ENCODE measurements around the gene PROM1. TPM values are rescaled to one million over a fixed set of nuclear protein-coding genes. Genes with fewer than 3 reads are reported as not detected.

PROM1 gene
- total and polyA plus RNA-seq, 2 experiments from 2014 or later, result 36.6 to 66.6 TPM

DNA sequence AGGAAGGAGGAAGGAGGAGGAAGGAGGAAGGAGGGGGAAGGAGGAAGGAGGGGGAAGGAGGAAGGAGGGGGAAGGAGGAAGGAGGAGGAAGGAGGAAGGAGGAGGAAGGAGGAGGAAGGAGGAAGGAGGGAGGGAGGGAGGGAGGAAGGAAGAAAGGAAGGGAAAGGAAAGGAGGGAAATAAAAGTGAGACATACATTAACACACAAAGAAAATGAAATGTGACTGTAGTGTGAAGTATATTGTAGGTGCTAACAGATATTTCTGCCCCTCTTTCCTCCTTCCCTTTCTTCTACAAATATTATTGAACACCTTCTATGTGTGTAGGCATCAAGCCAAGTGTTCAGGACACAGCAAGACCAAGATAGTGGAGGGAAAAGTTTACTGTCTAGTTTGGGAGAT, 26.4 kb upstream of the PROM1 start (continued):
- TF ChIP-seq, protein P1, sequence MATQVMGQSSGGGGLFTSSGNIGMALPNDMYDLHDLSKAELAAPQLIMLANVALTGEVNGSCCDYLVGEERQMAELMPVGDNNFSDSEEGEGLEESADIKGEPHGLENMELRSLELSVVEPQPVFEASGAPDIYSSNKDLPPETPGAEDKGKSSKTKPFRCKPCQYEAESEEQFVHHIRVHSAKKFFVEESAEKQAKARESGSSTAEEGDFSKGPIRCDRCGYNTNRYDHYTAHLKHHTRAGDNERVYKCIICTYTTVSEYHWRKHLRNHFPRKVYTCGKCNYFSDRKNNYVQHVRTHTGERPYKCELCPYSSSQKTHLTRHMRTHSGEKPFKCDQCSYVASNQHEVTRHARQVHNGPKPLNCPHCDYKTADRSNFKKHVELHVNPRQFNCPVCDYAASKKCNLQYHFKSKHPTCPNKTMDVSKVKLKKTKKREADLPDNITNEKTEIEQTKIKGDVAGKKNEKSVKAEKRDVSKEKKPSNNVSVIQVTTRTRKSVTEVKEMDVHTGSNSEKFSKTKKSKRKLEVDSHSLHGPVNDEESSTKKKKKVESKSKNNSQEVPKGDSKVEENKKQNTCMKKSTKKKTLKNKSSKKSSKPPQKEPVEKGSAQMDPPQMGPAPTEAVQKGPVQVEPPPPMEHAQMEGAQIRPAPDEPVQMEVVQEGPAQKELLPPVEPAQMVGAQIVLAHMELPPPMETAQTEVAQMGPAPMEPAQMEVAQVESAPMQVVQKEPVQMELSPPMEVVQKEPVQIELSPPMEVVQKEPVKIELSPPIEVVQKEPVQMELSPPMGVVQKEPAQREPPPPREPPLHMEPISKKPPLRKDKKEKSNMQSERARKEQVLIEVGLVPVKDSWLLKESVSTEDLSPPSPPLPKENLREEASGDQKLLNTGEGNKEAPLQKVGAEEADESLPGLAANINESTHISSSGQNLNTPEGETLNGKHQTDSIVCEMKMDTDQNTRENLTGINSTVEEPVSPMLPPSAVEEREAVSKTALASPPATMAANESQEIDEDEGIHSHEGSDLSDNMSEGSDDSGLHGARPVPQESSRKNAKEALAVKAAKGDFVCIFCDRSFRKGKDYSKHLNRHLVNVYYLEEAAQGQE (IDR thresholded peaks at IDR 0.05; ENCODE audit: unreplicated experiment), result no peak
- TF ChIP-seq, protein P2, sequence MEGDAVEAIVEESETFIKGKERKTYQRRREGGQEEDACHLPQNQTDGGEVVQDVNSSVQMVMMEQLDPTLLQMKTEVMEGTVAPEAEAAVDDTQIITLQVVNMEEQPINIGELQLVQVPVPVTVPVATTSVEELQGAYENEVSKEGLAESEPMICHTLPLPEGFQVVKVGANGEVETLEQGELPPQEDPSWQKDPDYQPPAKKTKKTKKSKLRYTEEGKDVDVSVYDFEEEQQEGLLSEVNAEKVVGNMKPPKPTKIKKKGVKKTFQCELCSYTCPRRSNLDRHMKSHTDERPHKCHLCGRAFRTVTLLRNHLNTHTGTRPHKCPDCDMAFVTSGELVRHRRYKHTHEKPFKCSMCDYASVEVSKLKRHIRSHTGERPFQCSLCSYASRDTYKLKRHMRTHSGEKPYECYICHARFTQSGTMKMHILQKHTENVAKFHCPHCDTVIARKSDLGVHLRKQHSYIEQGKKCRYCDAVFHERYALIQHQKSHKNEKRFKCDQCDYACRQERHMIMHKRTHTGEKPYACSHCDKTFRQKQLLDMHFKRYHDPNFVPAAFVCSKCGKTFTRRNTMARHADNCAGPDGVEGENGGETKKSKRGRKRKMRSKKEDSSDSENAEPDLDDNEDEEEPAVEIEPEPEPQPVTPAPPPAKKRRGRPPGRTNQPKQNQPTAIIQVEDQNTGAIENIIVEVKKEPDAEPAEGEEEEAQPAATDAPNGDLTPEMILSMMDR (conservative IDR thresholded peaks at IDR 0.05; ENCODE audit: low read depth in 2 of 2), result no peak
- TF ChIP-seq EZH2 (IDR thresholded peaks at IDR 0.05; ENCODE audit: low read depth, unreplicated experiment), result no peak
- no peak for TF ChIP-seq ZNF331 (CRISPR knock-in tag; IDR thresholded peaks at IDR 0.05; ENCODE audit: low read depth)

DNA sequence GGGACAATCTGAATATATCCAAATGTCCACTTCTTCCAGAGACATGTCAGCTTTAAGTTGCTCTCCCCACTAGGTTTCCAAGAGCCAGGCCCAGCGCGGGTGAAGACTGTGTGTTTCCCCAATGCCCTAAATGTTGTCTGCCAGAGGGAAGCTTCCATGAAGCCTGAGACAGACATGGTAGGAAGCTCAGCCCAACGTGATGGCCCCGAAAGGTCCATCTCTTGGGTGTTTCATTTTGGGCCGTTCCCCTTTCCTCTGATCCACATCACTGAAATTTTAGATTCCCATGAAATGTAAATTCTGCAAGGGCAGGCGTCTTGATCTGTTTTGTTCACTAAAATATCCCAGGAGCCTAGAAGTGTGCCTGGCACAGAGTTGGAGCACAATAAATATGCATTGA, 25.4 kb upstream of the PROM1 start:
- no peaks in the 10 kb centered on the region for H3K4me1 Mint-ChIP-seq
- H3K9me3 Mint-ChIP-seq, result no peaks in the 10 kb centered on the region
- no peak overlapping the region for H3K4me3 Mint-ChIP-seq
- Histone ChIP-seq H3K79me2 (replicated peaks; ENCODE audit: insufficient read depth) (no peaks in the 10 kb centered on the region), H3K36me3 (ENCODE audit: insufficient read depth) (no peaks in the 10 kb centered on the region), H3K4me3 (no peak overlapping the region), H4K20me1 (replicated peaks; ENCODE audit: insufficient read depth) (no peaks in the 10 kb centered on the region), H3F3A (replicated peaks; ENCODE audit: low read depth) (no peaks in the 10 kb centered on the region), H3K27ac (ENCODE audit: low read depth) (no peak overlapping the region), H3K4me2 (no peak overlapping the region), H3K4me1 (ENCODE audit: insufficient read depth) (no peaks in the 10 kb centered on the region), H3K9me2 (ENCODE audit: insufficient read depth) (no peaks in the 10 kb centered on the region), H2AFZ (no peak overlapping the region), H3K27me3 (ENCODE audit: insufficient read depth) (no peaks in the 10 kb centered on the region)
- H3K27ac Mint-ChIP-seq, result no peak overlapping the region
- peaks cover 3% of the 10 kb centered on the region for H3K27me3 Mint-ChIP-seq (ENCODE audit: insufficient read depth, low read depth, poor library complexity)
- ATAC-seq, result no peak
- H3K36me3 Mint-ChIP-seq (ENCODE audit: low read depth), result no peaks in the 10 kb centered on the region
- DNase-seq (ENCODE audit: low spot score), result no peak
- no peak for TF ChIP-seq ZNF331 (CRISPR knock-in tag; IDR thresholded peaks at IDR 0.05; ENCODE audit: low read depth)
- TF ChIP-seq, protein P3, sequence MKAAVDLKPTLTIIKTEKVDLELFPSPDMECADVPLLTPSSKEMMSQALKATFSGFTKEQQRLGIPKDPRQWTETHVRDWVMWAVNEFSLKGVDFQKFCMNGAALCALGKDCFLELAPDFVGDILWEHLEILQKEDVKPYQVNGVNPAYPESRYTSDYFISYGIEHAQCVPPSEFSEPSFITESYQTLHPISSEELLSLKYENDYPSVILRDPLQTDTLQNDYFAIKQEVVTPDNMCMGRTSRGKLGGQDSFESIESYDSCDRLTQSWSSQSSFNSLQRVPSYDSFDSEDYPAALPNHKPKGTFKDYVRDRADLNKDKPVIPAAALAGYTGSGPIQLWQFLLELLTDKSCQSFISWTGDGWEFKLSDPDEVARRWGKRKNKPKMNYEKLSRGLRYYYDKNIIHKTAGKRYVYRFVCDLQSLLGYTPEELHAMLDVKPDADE (IDR thresholded peaks at IDR 0.05), result no peak
- TF ChIP-seq, protein P1 (IDR thresholded peaks at IDR 0.05; ENCODE audit: unreplicated experiment), result no peak
- TF ChIP-seq JUNB (IDR thresholded peaks at IDR 0.05; ENCODE audit: unreplicated experiment), result no peak
- TF ChIP-seq ZNF114 (CRISPR knock-in tag; IDR thresholded peaks at IDR 0.05), result no peak
- no peak for TF ChIP-seq EZH2 (IDR thresholded peaks at IDR 0.05; ENCODE audit: low read depth, unreplicated experiment)
- no peak for TF ChIP-seq EZH2phosphoT487 (IDR thresholded peaks at IDR 0.05; ENCODE audit: unreplicated experiment)
- TF ChIP-seq, protein P2 (conservative IDR thresholded peaks at IDR 0.05; ENCODE audit: low read depth in 2 of 2), result no peak
- TF ChIP-seq CREB1 (CRISPR knock-in tag; IDR thresholded peaks at IDR 0.05; ENCODE audit: low read depth), result no peak
- TF ChIP-seq STAT1 (IDR thresholded peaks at IDR 0.05; ENCODE audit: unreplicated experiment), result no peak
- no peak for TF ChIP-seq NANOG (IDR thresholded peaks at IDR 0.05; ENCODE audit: borderline replicate concordance)
- TF ChIP-seq POLR2AphosphoS5 (IDR thresholded peaks at IDR 0.05; ENCODE audit: low read depth), result no peak
